ENCODE results near the gene RHBDF2. TPM values are rescaled to one million over a fixed set of nuclear protein-coding genes. Genes with fewer than 3 reads are reported as not detected.

RHBDF2 gene
- total RNA-seq, 1 experiment from 2014 or later, result 21.5 TPM

- DNase-seq (ENCODE audit: extremely low read depth, low read depth), result no peak
Observed at GRCh38 chr17:76421044-76421407, 80.2 kb downstream of the RHBDF2 start.

Other genes starting within 250 kb of the RHBDF2 start
- gene UBALD2, start 236.1 kb downstream of the RHBDF2 start, total RNA-seq (2014; rRNA removed; shearing (Covaris generic)), result 11.5 and 12.2 TPM in 2 replicates
- gene QRICH2, start 193.1 kb downstream of the RHBDF2 start, total RNA-seq (2014; rRNA removed; shearing (Covaris generic)), result 0.23 and 0.67 TPM in 2 replicates
- gene PRPSAP1, start 147.5 kb downstream of the RHBDF2 start, total RNA-seq (2014; rRNA removed; shearing (Covaris generic)), result 41.0 and 44.8 TPM in 2 replicates
- 7.0 and 9.6 TPM in 2 replicates for gene SPHK1, start 116.8 kb downstream of the RHBDF2 start, total RNA-seq (2014; rRNA removed; shearing (Covaris generic))
- gene UBE2O, start 48.3 kb downstream of the RHBDF2 start, total RNA-seq (2014; rRNA removed; shearing (Covaris generic)), result 15.8 and 21.0 TPM in 2 replicates
- not detected in 2 replicates for gene AANAT, start 33.8 kb downstream of the RHBDF2 start, total RNA-seq (2014; rRNA removed; shearing (Covaris generic))
- 2.8 TPM in 2 replicates for gene CYGB, start 36.3 kb upstream of the RHBDF2 start, total RNA-seq (2014; rRNA removed; shearing (Covaris generic))
- gene PRCD, start 38.6 kb upstream of the RHBDF2 start, total RNA-seq (2014; rRNA removed; shearing (Covaris generic)), result not detected in 2 replicates
- gene ST6GALNAC2, start 84.4 kb upstream of the RHBDF2 start, total RNA-seq (2014; rRNA removed; shearing (Covaris generic)), result 1.4 and 3.1 TPM in 2 replicates
- not detected in 2 replicates for gene ST6GALNAC1, start 142.3 kb upstream of the RHBDF2 start, total RNA-seq (2014; rRNA removed; shearing (Covaris generic))
- 30.8 and 35.1 TPM in 2 replicates for gene MXRA7, start 209.5 kb upstream of the RHBDF2 start, total RNA-seq (2014; rRNA removed; shearing (Covaris generic))
- gene JMJD6, start 225.2 kb upstream of the RHBDF2 start, total RNA-seq (2014; rRNA removed; shearing (Covaris generic)), result 20.9 and 24.7 TPM in 2 replicates
- gene METTL23, start 225.4 kb upstream of the RHBDF2 start, total RNA-seq (2014; rRNA removed; shearing (Covaris generic)), result 47.6 and 51.2 TPM in 2 replicates
- gene SRSF2, start 235.9 kb upstream of the RHBDF2 start, total RNA-seq (2014; rRNA removed; shearing (Covaris generic)), result 211 and 218 TPM in 2 replicates
- gene MFSD11, start 236.7 kb upstream of the RHBDF2 start, total RNA-seq (2014; rRNA removed; shearing (Covaris generic)), result 33.2 and 41.1 TPM in 2 replicates